ENCODE results near the gene CEACAM18.
"Not testable (repeated sequence)": the region's sequence is repeated elsewhere in the genome, so short reads cannot be mapped to it uniquely, and the experiment has no call there.

CEACAM18 gene

GRCh38 chr19:51493776-51494175 is 15.4 kb downstream of the CEACAM18 start:
- DNase-seq (ENCODE audit: low read depth): no peak

GRCh38 chr19:51497666-51498065 is 19.3 kb downstream of the CEACAM18 start:
- DNase-seq (ENCODE audit: low read depth): no peak

- not testable (repeated sequence) for DNase-seq (ENCODE audit: low read depth)
Observed at GRCh38 chr19:51500931-51501330, 22.6 kb downstream of the CEACAM18 start.

- no peak for DNase-seq (ENCODE audit: low read depth)
Observed at GRCh38 chr19:51501594-51502263, 23.4 kb downstream of the CEACAM18 start, which contains the start of gene SIGLEC12. Gene SIGLEC12, minus strand, starts transcription at chr19:51501800. Its CDS starts 67 bp downstream, at chr19:51501733.

- DNase-seq (ENCODE audit: low read depth): no peak
Observed at GRCh38 chr19:51503286-51503817, 25.0 kb downstream of the CEACAM18 start.

GRCh38 chr19:51503896-51504295 is 25.6 kb downstream of the CEACAM18 start:
- DNase-seq (ENCODE audit: low read depth): no peak

GRCh38 chr19:51505904-51506303 is 27.6 kb downstream of the CEACAM18 start:
- DNase-seq (ENCODE audit: low read depth): no peak

- no peak for DNase-seq (ENCODE audit: low read depth)
Observed at GRCh38 chr19:51507192-51507591, 28.9 kb downstream of the CEACAM18 start.

GRCh38 chr19:51507640-51508058 is 29.3 kb downstream of the CEACAM18 start:
- no peak for DNase-seq (ENCODE audit: low read depth)

GRCh38 chr19:51508059-51508733 is 29.9 kb downstream of the CEACAM18 start:
- no peak for DNase-seq (ENCODE audit: low read depth)

- DNase-seq (ENCODE audit: low read depth): no peak
Observed at GRCh38 chr19:51509823-51510660, 31.7 kb downstream of the CEACAM18 start.

- no peak for DNase-seq (ENCODE audit: low read depth)
Observed at GRCh38 chr19:51511353-51511752, 33.0 kb downstream of the CEACAM18 start.

GRCh38 chr19:51513968-51514367 is 35.6 kb downstream of the CEACAM18 start:
- no peak for DNase-seq (ENCODE audit: low read depth)

- peak; percentile 22 for DNase-seq (ENCODE audit: low read depth)
Observed at GRCh38 chr19:51514866-51515481, 36.6 kb downstream of the CEACAM18 start.

- no peak for DNase-seq (ENCODE audit: low read depth)
Observed at GRCh38 chr19:51520728-51521127, 42.4 kb downstream of the CEACAM18 start.

GRCh38 chr19:51521357-51521756 is 43.0 kb downstream of the CEACAM18 start:
- no peak for DNase-seq (ENCODE audit: low read depth)

- no peak for DNase-seq (ENCODE audit: low read depth)
Observed at GRCh38 chr19:51521781-51522180, 43.4 kb downstream of the CEACAM18 start.

GRCh38 chr19:51524666-51525264 is 46.4 kb downstream of the CEACAM18 start:
- no peak for DNase-seq (ENCODE audit: low read depth)

GRCh38 chr19:51525651-51526050 is 47.3 kb downstream of the CEACAM18 start:
- no peak for DNase-seq (ENCODE audit: low read depth)

- DNase-seq (ENCODE audit: low read depth): no peak
Observed at GRCh38 chr19:51529301-51529700, 51.0 kb downstream of the CEACAM18 start.

- no peak for DNase-seq (ENCODE audit: low read depth)
Observed at GRCh38 chr19:51530616-51531015, 52.3 kb downstream of the CEACAM18 start.

Data from stromal cell of bone marrow (primary cell).